HG03442 (cell line): ENCODE data around the gene ELAVL2.
"Not testable (repeated sequence)": the region's sequence is repeated elsewhere in the genome, so short reads cannot be mapped to it uniquely, and the experiment has no call there.

Experiments
- ATAC-seq: cut with Tn5 transposase; IDR thresholded peaks from one replicate; pipeline ENCODE4 v1.9.1; 2021; ENCODE audit warnings: mild to moderate bottlenecking, moderate library complexity; ENCODE audit not compliant: unreplicated experiment

ELAVL2 gene

DNA sequence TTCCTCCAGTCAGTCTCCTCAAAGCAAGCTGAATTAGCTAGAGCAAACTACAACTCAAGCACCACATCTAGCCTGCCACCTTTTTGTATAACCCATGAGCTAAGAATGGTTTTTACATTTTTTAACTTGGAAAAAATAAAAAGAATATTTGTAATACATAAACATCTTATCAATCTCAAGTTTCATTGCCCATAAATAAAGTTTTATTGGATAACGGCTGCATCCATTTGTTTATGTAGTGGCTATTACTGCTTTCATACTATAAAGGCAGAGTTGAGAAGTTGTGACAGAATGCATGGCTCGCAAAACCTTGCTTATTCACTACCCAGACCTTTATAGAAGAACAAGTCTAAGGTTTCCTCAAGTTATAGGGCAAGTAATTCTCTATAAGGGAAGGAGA lies 95.7 kb downstream of the ELAVL2 start:
- no peak for ATAC-seq

DNA sequence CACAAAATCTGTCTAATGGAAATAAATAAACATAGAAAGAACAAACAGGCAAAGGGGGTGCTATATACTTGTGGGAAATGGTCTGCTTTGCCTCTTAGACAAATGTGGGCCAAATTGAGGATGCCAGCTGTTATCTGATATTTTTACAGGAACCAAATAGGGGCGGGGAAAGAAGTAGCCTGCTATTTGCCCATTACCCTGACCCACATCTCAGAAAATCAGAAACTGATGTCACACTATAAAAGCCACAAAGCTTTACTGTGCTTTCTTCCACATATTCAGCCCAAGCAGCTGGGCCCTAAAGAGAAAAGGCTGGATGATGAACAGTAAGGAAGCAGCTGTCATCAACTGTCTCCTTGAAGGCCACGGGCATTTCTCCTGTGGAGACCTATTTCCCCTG lies 97.3 kb downstream of the ELAVL2 start:
- no peak for ATAC-seq

DNA sequence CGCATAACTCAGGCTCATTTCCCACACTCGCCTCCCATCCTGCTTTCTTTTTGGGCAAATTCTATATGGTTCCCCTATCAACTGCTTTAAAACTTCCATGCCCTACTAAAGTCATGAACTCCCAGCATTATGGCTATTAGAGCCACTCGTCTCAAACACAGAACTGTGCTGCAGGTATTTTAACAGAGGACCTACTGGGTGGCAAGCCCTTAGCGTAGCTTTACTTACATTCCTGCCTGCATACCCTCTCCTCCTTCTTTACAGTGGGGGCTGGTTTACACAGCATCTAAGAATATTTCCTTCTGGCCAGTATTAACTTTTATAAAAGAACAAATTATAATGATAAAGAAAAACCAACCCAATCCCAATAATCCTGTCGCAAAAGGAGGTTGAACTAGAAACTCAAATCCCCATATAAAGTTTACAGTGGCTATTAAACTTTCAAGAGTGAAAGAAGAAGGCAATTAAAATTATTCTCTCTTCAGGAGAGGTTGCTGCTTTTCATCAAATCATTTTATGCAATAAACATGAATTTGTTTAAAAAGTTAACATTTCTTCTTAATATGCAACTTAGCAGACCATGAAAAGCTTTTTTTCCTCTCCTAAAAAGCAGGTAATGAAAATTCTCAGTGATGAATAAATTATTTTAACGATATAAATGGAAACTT lies 100.6 kb downstream of the ELAVL2 start:
- ATAC-seq: no peak

DNA sequence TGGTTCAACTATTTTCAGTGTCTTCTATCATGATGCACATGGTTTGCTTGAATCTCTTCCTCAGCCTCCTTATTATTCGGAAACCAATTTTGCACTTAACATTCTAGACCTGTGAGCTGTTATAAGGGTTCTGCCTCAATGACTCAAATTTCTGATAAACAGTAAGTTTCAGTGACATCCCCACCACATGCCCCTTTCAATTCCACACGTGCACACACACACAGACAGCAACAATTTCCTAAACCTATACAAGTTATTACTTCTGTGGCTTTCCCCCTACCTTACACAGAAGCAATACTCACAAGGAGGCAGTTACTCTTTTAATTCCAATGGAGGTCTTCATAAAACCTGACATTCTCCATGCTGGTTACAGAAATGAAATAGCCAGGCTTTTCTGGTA lies 102.4 kb downstream of the ELAVL2 start:
- no peak for ATAC-seq

DNA sequence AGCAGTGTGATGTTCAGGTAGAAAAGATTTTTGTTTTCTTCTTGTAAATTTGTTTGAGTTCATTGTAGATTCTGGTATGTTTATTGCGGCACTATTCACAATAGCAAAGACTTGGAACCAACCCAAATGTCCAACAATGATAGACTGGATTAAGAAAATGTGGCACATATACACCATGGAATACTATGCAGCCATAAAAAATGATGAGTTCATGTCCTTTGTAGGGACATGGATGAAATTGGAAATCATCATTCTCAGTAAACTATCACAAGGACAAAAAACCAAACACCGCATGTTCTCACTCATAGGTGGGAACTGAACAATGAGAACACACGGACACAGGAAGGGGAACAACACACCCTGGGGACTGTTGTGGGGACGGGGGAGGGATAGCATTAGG lies 103.0 kb downstream of the ELAVL2 start:
- not testable (repeated sequence) for ATAC-seq

DNA sequence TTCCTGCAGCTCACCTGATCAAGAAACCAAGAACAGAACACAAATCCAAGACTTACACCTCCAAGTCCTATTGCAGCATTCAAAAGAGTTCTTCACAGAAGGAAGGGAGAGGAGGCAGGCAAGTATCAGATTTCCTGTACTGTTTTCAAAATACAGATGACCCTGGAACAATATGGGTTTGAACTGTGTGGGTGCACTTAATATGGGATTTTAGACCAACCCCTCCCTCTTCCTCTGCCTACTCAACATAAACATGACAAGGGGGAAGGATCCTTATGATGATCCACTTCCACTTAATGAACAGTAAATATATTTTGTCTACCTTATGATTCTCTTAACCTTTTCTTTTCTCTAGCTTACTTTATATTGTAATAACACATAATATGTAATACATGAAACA lies 104.6 kb downstream of the ELAVL2 start:
- ATAC-seq: no peak

DNA sequence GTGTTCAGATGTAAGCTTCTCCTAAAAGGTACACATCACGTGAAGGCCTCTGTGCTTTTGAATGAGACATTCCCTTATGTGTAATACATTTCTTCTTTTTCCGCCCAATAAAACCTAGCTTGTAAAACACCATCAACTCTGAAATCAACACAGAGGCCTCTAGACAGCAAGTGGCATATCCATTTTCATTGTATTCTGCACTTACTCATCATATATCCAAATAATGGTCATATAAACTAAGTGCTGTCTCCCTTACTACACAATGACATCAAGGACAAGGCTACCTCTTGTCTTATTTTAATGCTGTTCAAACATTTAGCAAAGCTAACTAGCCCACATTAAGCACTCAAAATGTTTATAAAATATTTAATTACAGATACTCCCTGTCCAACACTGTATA lies 108.5 kb downstream of the ELAVL2 start:
- no peak for ATAC-seq

DNA sequence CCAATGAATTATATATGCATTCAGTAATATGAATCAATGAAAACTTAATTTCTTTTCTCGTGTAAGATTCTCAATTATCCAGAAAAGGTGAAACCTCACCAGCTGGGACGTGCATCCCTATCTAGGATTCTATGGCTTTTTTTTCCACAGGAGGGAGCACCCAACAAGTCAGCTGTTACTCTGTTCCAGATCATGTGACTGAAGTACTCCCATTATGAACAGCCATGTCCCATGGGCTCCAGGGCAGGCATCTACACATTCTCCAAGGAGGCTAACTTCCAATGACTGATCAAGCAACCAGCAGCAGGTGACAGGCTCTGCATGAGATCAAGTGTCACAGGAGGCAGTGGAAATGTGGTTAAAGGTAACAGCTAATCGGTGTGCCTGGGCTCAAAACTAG lies 118.8 kb downstream of the ELAVL2 start:
- no peak for ATAC-seq

DNA sequence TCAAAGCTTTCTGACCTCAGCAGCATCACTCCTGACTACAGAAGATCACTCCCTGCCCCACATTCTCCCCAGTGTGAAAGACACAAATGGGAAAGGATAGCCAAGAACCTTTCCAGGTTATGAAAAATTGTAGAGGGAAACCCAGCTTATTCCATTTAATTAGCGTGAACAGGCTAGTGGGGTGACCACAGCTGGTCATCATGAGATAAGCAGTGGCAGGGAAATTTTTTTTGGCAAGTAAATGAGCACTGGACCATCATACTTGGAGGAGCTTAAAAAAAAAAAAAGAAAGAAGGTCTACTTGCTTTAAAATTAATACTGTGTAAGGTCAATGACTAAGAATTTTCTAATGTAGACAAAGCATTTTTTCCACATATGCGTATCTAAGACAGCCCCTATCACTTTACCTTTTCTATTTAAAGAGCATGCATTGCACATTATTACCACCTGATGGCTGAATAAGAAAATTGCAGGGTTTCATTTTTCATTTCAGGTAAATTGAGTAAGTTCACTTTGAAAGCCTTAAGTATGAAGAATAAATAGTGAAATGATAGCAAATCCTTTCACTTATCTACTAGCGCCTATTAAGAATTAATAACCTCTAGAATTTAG lies 123.6 kb downstream of the ELAVL2 start:
- ATAC-seq: no peak

DNA sequence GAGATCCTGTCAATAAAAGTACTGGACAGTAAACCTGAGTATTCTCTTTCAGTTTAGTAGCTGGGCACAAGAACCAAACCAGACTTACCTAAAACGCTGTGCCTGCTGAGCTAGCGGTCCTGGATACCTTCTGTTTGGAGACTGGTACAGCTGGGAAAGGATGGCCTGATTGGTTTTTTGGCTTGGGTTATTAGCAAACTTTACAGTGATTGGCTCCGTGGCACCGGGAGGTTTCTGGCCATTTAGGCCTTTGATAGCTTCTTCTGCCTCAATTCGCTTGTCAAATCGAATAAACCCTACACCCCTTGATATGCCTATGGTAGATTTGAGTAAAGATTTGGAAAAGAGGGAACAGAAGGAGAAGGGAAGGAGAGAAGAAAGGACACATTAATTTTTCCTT lies 124.7 kb downstream of the ELAVL2 start:
- ATAC-seq: no peak

DNA sequence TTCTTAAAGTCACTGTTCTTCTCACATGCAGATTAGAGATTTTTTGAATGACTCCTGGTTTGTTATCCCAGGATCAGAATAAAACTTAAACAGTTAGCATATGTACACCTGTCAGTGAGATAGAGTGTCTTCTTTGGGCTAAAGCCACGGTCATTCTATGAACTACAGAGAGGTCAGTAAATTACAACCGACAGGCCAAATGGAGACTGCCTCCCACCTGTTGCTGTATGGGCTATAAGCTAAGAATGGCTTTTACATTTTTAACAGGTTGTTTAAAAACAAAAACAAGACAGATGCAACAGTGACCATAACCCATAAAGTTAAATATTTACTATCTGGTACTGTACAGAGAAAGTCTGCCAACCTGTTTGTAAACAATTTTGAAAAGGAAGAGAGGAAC lies 125.7 kb downstream of the ELAVL2 start:
- no peak for ATAC-seq

DNA sequence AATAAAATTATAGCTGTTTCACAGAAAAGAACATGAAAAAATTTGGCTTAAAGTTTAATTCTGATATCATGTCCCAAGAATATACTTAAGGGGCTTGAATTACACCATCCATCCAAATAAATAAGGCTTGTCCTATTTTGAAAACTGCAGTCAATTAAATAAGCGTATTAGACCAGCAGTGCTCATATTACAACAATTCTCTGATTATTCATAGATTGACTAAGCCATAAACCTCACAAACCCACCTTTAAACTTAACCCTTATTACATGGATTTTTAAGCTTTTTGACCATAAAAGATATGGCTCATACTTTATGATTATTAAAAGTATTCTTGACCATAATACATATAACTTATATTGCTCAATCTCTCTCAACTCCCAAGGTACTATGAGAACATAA lies 127.9 kb downstream of the ELAVL2 start:
- no peak for ATAC-seq

DNA sequence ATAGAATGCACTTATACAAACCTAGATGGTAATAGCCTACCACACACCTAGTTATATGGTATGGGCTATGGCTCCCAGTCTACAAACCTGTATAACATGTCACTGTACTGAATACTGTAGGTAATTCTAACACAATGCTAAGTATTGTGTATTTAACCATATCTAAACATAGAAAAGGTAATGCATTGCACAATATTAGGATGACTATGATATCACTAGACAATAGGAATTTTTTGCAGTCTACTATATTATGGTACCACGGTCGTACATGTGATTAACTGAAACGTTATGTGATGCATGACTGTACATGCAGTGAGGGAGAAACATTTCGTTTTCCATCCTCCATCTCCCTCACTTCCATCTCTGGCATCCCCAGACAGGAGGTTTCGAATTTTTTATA lies 130.5 kb downstream of the ELAVL2 start:
- ATAC-seq: no peak

DNA sequence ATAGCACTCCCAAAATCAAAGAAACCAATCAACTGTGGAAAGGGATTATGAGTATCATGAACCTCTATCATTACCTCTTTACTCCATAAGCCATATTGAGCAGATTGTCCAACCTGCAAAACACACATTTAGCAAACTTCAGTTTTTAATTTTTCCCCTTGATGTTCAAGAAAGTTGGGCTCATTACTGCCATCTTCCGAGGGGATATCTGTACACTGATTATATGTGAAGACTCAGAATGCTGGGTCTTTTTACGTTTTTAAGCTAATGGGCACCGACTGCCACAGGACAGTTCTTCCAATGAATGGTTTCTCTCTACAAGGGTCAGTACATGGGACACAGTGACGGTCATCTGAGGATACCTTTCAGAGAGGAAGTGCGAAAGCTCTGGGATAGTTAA lies 132.7 kb downstream of the ELAVL2 start:
- no peak for ATAC-seq

DNA sequence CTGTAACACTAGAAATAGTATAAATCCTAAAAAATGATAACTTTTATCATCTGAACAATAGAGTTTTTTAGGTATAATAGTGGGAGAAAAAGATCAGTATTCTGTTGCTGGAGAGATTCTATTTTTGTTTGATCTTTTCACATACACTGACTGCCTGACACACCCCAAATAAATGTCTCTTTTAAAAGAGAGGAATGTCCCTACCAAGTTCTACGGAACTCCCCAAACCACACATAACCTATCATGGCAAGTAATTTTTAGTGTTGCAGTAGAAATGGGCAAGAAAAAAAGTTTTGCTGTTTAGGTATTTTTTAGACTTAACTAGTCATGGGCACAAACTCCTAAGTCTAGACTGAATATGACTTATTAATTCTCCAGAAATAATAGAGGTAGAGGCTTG lies 139.1 kb downstream of the ELAVL2 start:
- no peak for ATAC-seq

DNA sequence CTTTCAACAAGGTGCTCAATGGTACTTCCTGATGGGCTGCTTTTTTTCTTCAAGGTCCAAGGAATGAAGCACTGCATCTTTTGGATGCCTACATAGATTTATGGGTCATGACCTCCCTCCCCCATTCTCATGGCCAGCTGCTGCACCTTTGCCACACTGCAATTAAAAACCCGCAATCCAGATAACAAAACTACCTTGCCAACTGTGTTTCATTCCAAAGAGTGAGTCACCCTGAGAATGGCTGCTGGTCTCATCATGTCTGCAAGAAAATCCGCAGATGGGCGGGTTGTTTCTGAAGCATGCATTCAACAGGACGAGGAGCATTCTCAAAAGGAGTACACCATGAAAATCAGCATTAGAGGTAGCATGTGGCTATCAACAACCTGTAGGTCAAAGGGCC lies 139.8 kb downstream of the ELAVL2 start:
- ATAC-seq: no peak

DNA sequence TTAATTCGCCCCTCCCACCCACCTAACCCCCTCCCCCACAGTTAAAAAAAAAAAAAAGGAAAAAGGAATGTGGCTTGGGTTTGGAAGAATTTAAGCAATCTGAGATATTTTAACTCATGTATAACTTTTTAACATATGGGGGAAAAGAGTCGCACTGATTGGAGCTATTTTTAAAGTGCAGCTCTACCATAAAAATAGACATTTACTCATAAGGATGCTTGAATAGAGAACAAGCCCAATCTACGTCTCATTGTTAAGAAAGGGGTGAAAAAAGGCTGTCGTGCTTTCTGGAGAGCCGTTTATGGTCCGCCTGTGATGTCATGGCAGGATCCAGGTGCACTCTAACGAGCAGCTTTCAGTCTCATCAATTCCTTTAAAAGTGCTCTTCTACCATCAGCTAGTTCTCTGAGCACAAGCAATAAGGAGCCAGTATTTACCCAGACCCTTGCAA lies 142.4 kb downstream of the ELAVL2 start:
- no peak for ATAC-seq

DNA sequence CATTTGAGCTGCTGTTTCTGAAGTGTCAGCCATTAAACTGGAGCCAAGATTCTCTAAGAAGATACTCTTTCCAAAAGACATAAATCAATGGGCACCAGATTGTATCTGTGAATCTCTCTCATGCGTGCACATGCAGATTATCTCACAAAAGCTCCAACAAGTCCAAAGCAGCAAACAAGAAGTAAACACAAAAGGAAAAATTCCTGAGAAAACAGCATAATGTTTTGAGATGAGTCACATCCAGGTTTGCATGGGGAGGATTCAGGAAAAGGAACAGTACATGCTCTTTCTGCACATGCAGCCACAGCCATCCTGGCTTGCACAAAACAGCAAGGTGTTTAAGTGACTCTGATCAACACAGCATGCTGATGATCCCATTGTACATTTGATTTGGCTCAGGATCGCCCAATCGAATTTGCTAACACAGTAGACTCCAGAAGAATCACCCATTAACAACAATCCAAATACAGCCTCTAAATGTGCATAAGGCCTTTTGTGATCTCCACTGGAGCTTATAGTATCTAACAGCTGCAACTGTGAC lies 143.1 kb downstream of the ELAVL2 start:
- ATAC-seq: no peak

DNA sequence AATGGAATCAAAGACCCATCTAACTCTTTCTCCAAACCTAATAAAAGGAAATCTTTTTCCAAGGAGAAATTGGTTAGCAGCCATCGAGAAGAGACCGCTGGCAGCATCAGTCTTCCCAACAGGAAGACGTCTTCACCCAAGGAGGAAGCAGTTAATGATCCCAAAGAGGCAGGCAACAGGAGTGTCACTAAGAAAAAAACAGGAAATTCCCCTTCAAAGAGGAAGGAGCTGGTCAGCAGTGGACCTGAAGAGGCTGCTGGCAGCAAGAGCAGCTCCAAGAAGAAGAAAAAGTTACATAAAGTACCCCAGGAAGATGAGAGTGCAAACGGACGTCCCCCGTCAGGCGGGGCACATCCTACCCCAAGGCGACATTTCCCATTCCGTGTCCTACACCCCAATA lies 143.7 kb downstream of the ELAVL2 start:
- ATAC-seq: no peak

DNA sequence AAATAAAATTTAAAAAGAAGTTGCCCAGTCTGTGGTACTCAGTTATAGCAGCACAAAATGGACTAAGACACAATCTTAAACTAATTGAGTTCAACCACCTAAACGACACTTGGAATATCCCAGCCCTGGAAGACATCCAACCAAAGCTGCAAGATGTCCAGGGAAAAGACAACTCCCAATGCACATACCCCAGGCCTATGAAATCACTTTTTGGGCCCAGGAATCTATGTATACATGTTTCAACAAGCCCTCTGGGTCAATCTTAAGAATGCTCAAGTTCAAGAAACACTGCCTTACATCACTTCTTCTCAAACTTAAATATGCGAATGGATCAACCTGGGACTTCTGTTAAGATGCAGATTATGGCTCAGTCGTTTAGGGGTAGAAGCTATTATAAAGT lies 148.6 kb downstream of the ELAVL2 start:
- no peak for ATAC-seq

DNA sequence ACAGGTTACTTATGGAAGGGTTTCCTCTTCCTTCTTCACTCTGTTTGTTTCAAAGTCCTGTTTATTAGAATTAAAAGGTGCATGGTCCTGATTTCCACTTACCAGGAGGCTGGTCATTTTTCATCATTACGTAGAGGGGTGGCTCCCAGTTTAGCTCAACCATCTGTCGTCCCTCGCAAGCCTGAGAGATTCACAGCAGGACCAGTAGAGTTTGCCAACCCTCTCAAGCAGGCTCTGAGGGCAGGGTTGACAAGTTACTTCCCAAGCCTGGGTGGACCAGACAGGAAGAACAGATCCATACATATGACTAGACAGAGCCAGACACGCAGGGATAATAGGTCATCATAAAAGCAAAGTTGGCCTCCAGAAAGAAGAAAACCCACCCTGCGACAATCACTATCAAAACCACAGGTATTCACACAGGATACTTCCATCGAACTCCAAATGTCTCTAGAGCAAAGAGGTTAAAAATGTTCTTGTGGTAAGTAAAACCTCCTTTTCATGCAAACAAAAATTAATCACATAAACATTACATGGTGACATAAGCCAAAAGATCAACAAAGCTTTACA lies 151.9 kb downstream of the ELAVL2 start:
- ATAC-seq: no peak

DNA sequence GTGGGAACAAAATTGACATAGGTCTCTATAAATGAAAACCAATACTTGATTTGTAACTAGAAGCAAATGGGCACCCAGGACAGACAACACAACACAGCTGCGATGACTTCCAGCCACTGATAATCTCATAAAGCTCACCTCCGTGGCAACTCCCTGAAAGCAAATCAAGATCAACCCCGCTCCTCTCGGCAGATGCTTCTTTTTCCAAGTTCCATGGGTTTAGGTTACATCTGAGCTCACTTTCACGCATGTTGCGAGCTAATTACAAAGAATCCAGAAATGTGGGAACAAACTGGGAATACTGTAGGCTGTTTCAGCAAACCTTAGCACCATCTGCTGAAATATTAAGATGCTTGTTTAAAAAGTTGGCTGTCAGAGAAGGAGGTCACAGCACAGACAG lies 153.9 kb downstream of the ELAVL2 start:
- no peak for ATAC-seq
